HUDEP-2 (cell line): ENCODE measurements around the gene LRBA.
"Not testable (repeated sequence)": the region's sequence is repeated elsewhere in the genome, so short reads cannot be mapped to it uniquely, and the experiment has no call there.

Source experiments
- DNase-seq, 76 experiments: peaks; one replicate each; lab custom pipeline; 2025; ENCODE audit not compliant: unreplicated experiment in 76 of 76; lab: John Stamatoyannopoulos, UW

LRBA gene

DNA sequence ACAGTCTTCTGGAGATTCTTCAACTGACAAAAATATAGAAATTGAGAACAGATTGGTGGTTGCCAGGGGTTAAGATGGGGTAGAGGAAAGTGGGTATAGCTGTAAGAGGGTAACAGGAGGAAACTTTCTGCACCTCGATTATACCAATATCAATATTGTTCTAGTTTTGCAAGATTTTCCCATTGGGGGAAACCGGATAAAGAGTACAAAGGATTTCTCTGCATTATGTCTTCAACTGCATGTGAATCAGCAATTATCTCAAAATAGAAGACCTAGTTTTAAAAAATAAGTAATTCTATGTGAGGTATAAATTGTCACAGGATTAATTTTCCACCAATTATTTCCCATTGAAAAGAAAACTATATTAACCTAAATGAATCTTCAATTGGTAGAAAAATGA, 65.7 kb downstream of the LRBA start:
- DNase-seq, result no peak

DNA sequence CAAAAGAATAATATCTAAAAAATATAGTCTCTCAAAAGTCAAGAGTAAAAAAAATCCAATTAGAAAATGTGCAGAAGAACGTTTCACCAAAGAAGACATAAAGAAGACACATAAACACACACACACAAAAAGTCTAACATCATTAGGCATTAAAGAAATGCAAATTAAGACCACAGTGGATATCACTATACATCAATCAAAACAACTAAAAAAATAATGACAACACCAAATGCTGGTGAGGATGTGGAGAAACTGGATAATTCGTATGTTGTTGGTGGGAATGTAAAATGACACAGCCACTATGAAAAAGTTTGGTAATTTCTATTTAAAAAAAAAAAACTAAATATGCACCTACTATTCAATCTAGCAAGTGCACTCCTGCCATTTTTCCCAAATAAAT, 66.4 kb downstream of the LRBA start:
- DNase-seq, result no peak

DNA sequence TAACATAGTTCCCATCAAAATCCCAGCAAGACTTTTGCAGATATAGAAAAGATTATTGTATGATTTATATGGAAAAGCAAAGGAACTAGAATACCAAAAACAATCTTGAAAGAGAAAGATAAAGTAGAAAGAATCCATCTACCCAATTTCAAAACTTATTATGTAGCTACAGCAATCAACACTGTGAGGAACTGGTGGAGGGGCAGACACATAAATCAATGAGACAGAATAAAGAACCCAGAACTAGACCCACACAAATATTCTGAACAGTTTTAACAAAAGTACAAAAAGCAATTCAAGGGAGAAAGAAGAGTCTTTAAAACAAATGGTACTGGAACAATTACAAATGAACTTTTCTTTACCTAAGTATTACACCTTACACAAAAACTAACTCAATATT, 67.0 kb downstream of the LRBA start:
- DNase-seq, result no peak

- peak in 74 of 76 experiments; percentile 3 to 92 (median 70) for DNase-seq
Measured at GRCh38 chr4:150944660-150945059, 70.4 kb downstream of the LRBA start.

DNA sequence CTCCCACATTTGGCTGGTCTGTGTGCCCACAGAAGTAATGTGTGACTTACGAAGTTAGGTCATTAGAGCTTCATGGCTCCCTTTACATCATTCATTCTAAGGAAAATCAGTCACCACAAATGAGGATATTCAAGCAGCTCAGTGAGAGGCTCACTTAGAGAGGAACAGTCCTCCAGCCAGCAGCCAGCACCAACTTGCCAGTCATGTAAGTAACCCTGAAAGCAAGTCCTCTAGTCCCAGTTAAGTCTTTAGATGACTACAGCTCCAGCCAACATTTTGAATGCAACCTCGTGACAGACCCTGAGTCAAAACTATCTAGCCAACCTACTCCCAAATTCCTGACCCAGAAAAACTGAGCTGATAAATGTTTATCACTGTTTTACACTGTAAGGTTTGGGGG, 71.3 kb downstream of the LRBA start:
- DNase-seq, result peak in 74 of 76 experiments; percentile 4 to 81 (median 45)

DNA sequence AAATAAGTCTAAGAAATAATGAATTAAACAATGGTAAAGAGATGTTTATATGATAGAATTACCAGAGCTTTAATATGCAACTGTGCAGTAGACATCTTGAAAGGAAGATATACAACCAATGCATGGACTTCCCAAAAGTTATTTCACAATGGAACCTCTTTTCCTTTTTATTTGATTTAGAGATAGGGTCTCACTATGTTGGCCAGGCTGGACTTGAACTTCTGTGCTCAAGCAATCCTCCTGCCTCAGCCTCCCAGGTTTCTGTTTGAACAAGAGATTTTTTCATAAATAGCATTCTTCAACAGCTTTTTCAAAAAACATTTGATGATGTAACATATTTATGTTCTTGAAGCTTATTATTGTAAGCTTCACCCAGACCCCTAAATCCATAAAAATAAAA, 72.0 kb downstream of the LRBA start:
- no peak for DNase-seq

- DNase-seq, result no peak
Measured at GRCh38 chr4:150942539-150942938, 72.5 kb downstream of the LRBA start.

- DNase-seq, result no peak
Measured at GRCh38 chr4:150940123-150940522, 75.0 kb downstream of the LRBA start.

DNA sequence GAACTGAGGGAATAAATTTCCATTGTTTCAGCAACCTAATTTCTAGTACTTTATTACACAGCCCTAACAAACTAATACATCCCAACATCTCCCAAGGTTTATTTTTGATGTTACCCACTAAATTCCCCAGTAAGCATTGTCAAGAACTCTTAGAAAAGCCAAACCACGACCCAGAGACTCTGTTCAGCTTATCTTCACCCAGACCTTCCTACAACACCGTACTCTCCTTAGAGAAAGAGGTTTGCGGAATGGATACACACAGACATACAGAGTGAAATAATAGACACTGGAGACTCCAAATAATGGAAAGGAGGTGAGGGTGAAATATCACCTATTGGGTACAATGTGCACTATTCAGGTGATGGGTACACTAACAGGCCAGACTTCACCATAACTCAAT, 75.6 kb downstream of the LRBA start:
- DNase-seq, result no peak

DNA sequence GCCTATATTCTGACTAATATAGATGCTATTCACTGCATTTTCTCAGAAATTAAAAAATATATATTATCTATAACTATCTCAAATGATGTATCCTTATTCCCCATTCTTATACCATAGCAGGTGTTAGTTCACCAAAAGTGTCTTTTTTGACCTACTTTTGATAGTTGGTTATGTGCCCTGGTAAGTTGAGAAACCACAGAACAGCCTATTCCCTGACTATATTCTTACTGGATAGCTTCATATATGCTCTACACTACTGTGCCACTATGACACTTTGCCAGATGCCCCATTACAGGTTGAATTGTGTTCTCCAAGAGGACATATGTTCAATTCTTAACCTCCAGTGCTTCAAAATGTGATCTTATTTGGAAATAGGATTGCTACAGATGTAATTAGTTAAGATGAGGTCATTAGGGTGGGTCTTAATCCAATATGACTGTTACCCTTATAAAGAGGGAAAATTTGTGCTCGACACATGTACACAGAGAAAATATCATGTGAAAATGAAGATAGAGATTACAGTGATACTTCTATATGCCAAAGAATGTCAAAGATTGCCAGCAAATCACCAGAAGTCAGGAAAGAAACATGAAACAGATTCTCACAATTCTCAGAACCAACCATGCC, 76.1 kb downstream of the LRBA start:
- DNase-seq, result no peak

DNA sequence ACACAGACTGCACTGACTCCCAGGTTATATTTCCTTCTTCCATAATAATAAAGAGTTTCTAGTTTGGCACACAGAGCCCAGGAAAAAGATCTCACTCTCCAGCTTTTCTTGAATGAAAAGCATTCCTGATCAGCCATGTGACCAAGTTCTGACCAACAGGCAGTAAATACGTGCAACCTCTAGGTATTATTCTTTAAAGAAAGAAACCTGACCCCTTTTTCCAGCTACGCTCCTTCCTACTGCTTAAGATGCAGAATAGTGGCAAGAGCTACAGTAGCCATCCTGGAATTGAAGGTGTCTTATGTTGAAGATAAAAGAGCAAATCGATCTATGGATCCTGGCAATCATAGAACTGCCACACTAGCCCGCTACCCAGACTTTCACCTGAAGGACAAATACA, 76.7 kb downstream of the LRBA start:
- DNase-seq, result no peak

- no peak for DNase-seq
Measured at GRCh38 chr4:150934022-150934421, 81.1 kb downstream of the LRBA start.

DNA sequence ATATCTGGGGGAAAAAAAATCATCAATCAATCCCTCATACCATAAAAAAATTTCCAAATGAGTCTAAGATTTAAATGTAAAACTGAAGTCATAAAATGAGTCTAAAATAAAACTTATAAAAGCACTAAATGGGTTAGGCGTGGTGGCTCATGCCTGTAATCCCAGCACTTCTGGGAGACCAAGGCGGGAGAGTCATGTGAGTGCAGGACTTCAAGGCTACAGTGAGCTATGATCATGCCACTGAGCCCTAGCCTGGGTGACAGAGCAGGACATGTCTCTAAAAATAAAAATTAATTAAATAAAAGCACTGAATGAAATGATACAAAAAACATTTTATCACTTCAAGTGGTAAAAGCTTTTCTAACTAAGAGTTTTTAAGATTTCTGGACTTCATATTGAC, 83.3 kb downstream of the LRBA start:
- no peak for DNase-seq

- no peak for DNase-seq
Measured at GRCh38 chr4:150931005-150931404, 84.1 kb downstream of the LRBA start.

DNA sequence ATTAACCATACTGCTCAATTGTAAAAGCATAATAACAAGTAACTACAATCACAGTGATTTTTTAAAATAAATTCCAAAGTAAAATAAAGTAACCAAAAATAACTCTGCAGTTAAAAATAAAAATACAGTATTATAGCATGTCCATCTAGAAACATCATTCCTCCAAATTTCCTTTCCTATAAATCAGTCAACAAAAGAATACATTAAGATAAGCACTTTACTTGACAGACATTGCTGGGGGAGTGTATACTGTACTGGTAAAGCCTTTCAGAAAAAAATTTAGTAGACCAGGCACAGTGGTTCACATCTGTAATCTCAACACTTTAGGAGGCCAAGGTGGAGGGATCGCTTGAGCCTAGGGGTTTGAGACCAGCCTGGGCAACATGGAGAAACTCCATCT, 91.1 kb downstream of the LRBA start:
- DNase-seq, result no peak

DNA sequence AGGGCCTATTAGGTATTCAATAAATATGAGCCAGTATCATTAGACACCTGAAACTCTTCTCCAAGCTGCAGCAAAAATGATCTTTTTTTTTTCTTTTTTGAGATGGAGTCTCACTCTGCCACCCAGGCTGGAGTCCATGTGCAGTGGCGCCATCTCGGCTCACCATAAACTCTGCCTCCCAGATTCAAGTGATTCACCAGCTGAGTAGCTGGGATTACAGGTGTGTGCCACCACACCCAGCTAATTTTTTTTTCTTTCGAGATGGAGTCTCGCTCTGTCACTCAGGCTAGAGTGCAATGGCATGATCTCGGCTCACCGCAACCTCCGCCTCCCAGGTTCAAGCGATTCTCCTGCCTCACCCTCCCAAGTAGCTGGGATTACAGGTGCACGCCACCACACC, 93.6 kb downstream of the LRBA start:
- not testable (repeated sequence) for DNase-seq

DNA sequence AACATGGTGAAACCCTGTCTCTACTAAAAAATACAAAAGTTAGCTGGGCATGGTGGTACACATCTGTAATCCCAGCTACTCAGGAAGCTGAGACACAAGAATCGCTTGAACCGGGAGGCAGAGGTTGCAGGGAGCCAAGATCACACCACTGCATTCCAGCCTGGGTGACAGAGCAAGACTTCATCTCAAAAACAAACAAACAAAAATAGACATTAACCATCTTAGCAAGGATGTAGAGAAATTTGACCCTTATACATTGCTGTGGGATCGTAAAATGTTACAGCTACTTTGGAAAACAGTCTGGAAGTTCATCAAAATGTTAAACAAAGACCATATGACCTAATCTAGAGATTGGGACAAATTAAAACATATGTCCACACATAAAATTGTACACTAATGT, 96.5 kb downstream of the LRBA start:
- DNase-seq, result not testable (repeated sequence)

DNA sequence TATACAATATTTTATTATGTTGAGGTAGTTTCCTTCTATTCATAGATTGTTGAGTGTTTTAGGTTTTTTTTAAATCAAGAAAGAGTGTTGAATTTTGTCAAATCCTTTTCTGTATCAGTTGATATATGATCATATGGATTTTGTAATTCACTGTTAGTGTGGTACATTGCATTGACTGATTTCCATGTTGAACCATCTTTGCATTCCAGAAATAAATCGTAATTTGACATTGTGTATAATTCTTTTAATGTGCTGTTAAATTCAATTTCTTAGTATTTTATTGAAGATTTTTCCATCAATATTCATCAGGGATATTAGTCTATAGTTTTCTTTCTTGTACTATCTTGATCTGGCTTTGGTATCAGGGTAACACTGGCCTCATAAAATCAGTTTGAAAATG, 103.8 kb downstream of the LRBA start:
- DNase-seq, result no peak

DNA sequence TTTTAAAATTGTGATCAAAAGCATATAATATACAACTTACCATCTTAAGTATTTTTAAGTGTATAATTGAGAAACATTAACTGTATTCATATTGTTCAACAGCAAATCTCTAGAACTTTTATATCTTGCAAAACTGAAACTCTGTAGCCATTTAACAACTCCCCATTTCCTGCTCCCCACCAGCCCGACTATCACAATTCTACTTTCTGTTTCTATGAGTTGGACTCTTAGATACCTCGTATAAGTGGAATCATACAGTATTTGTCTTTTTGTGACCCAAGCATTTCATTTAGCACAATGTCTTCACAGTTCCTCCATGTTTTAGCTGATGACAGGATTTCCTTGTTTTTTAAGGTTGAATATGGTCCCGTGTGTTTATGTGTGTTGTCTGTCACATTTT, 106.0 kb downstream of the LRBA start:
- DNase-seq, result no peak

GRCh38 chr4:150906987-150907633, 108.0 kb downstream of the LRBA start:
- peak in 25 of 76 experiments; percentile 2 to 60 (median 15) for DNase-seq

DNA sequence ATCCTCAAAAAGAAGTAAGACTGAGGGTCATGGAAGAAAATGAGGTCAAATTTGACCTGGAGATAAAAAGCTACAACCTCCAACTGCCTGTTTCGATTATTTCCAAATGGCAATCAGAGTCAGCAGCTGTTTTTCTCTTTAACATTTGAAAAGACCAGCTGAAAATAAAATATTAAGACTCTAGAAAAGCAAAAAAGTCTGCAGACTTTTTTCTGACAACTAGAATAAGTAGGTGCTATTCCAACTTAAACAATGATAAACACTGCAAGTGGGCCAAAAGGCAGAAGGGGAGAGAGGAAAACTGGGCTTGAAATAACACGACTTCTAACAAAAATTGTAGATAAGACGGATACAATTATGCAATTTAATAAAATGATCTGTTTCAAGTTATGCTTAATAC, 110.4 kb downstream of the LRBA start:
- no peak for DNase-seq

GRCh38 chr4:150903603-150904002, 111.5 kb downstream of the LRBA start:
- DNase-seq, result no peak

- no peak for DNase-seq
Measured at GRCh38 chr4:150896497-150896896, 118.6 kb downstream of the LRBA start.
